ENCODE results near the gene CECR2. TPM values are rescaled to one million over a fixed set of nuclear protein-coding genes. Genes with fewer than 3 reads are reported as not detected.

Gene CECR2
- total and polyA plus RNA-seq, 2 of the 8 experiments (the other 6 are each of a cell fraction or from before 2014, with no cell fraction given) = 18.3 to 123 TPM

DNA sequence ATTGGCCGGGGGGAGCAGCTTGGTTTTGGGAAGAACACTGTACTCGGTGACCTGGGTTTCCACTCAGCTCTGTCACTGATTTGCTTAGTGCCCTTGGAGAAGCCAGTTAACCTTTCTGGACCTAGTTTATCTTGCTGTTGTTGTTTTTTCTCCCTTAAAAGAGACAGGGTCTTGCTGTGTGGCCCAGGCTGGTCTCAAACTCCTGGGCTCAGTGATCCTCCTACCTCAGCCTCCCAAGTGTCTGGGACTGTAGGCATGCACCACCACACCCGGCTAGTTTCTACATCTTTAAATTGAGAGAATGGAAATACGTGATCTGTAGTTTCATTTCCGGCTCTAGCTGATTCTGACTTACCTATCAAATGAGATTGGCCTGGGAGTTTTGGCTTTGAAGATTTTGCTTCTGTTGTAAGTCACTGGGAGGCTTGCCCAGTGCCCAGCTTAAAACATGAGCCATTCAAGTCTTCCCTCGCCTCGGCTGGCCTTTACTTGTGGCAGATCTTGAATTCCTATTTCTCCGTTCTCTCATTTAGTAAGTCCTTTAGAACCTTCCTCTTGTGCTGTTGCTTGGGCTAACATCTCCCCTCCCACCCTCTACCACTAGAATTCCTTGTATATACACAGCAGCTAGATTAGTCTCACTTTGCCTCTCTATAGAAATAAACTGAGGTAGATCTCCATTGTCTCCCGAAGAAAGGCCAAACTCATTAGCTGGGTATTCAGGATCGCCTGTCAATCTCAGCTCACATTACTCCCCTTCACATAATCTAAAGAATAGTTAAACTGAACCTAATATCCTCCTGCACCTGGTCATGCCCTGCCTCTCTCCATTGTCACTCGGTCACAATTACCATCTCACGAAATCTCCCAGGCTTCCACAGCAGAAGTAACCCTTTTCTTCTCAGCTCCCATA is 106.3 kb downstream of the CECR2 start:
- Histone ChIP-seq H3K9ac (replicated peaks in 1 of 4; ENCODE audit: extremely low read depth in 1 of 4, low read depth in 3 of 4, low read length in 3 of 4) (no peak overlapping the region), H3K4ac (replicated peaks; ENCODE audit: insufficient read length, low read depth, low read length) (no peak overlapping the region), H3K4me3 (ENCODE audit: extremely low read depth in 1 of 4, insufficient read depth in 2 of 4, low read depth in 3 of 4, low read length in 4 of 4) (no peak overlapping the region), H2BK20ac (ENCODE audit: low read length) (no peak overlapping the region; the same call in 1 of the 2 replicates), H3K23me2 (ENCODE audit: low read depth, low read length) (no peaks in the 10 kb centered on the region), H3K27me3 (replicated peaks in 1 of 4; ENCODE audit: control insufficient read depth in 3 of 4, extremely low read depth in 1 of 4, insufficient read depth in 3 of 4, low read length in 3 of 4) (no peaks in the 10 kb centered on the region), H3K4me2 (ENCODE audit: insufficient read depth in 1 of 2, low read depth in 2 of 2, low read length in 2 of 2) (peak overlapping the region in 1 of 2 experiments; percentile 18; a peak in 1 of 4 replicates), H4K20me1 (replicated peaks in 1 of 2; ENCODE audit: control insufficient read depth in 1 of 2, insufficient read depth in 2 of 2, low read length in 2 of 2) (peaks cover 18 to 28% of the 10 kb centered on the region in 2 experiments), H2AK5ac (ENCODE audit: low read depth, low read length) (peak overlapping the region; percentile 85), H3K79me1 (ENCODE audit: low read depth, low read length) (peaks cover 7% of the 10 kb centered on the region), H3K23ac (ENCODE audit: insufficient read length) (no peak overlapping the region), H4K91ac (replicated peaks; ENCODE audit: insufficient read length, low read length) (no peak overlapping the region), H3K18ac (ENCODE audit: extremely low read depth, low read length) (no peak overlapping the region), H4K8ac (ENCODE audit: extremely low read depth, insufficient read depth, low read length) (peak overlapping the region; percentile 4; the same call in 1 of the 2 replicates), H3K79me2 (ENCODE audit: control insufficient read depth in 1 of 2, insufficient read depth in 2 of 2, low read length in 2 of 2) (peaks cover 20 to 97% of the 10 kb centered on the region in 2 experiments), H3K9me3 (ENCODE audit: insufficient read depth in 2 of 2, low read depth in 1 of 2, low read length in 1 of 2) (no peaks in the 10 kb centered on the region), H2BK120ac (replicated peaks; ENCODE audit: low read depth, low read length) (no peak overlapping the region), H2AFZ (ENCODE audit: low read length) (no peak overlapping the region), H4K5ac (ENCODE audit: insufficient read length, low read depth, low read length) (no peak overlapping the region), H3K14ac (ENCODE audit: insufficient read length) (no peak overlapping the region), H3K56ac (replicated peaks; ENCODE audit: insufficient read length, low read depth, low read length) (no peak overlapping the region), H2BK12ac (ENCODE audit: low read depth, low read length) (peak overlapping the region; percentile 99; the same call in 1 of the 2 replicates), H2BK5ac (ENCODE audit: low read depth, low read length) (peak overlapping the region; percentile 90), H3K27ac (ENCODE audit: low read depth, low read length) (no peak overlapping the region), H3K4me1 (replicated peaks in 1 of 4; ENCODE audit: control insufficient read depth in 3 of 4, insufficient read depth in 4 of 4, low read length in 3 of 4) (peaks cover 4 to 22% (median 17%) of the 10 kb centered on the region in 4 experiments), H3K36me3 (ENCODE audit: control insufficient read depth in 2 of 4, insufficient read depth in 4 of 4, low read length in 3 of 4) (peaks cover 0 to 20% (median 5%) of the 10 kb centered on the region in 4 experiments; a peak in 4 of 8 replicates), H2BK15ac (ENCODE audit: low read length) (no peak overlapping the region)
- FAIRE-seq (no peak), DNase-seq (ENCODE audit: low read depth in 1 of 2, low spot score in 2 of 2) (no peak)
- ChIA-PET POLR2A (ENCODE audit: partially characterized antibody) (interaction anchor here (1.0 to 2.1 kb wide), 8 partner anchors 9 to 107 kb away, joined by 3 to 6 read pairs (median 4); partner anchors contain the start of gene CECR2), CTCF (ENCODE audit: partially characterized antibody) (interaction anchor here (0.7 to 1.8 kb wide), 6 partner anchors 15 to 304 kb away, joined by 3 to 8 read pairs (median 3); no protein-coding TSS in a partner anchor)
- 85% methylated on average over 12 of the region's 12 CpGs; no CpG with 5 or more reads in 1 of the 2 experiments for WGBS, 2 experiments (ENCODE audit: extremely low coverage in 1 of 2, insufficient coverage in 1 of 2, insufficient read length in 1 of 2, insufficient replicate concordance in 2 of 2, low coverage in 1 of 2, low lambda C conversion rate in 2 of 2, missing lambda C conversion rate in 1 of 2)
- TF ChIP-seq SIRT6 (IDR thresholded peaks at IDR 0.05; ENCODE audit: low read length) (no peak), NRF1 (IDR thresholded peaks at IDR 0.05; ENCODE audit: low read depth, low read length) (no peak), GTF2F1 (IDR thresholded peaks at IDR 0.05; ENCODE audit: borderline replicate concordance, low read depth, low read length) (no peak), PHF8 (conservative IDR thresholded peaks at IDR 0.05; ENCODE audit: low read depth, low read length) (no peak), BCL11A (IDR thresholded peaks at IDR 0.05; ENCODE audit: low read depth in 2 of 2, low read length in 2 of 2) (no peak), SRF (IDR thresholded peaks at IDR 0.05; ENCODE audit: low read depth, low read length) (no peak), HDAC6 (IDR thresholded peaks at IDR 0.05; ENCODE audit: low read depth, low read length) (no peak), EGR1 (IDR thresholded peaks at IDR 0.05; ENCODE audit: borderline replicate concordance, low read depth, low read length) (no peak)
